K562 (cell line): ENCODE data around the gene PNPLA7. TPM values are rescaled to one million over a fixed set of nuclear protein-coding genes. Genes with fewer than 3 reads are reported as not detected.

Experiments used
- ATAC-seq: fragments of 200-7000 bp; cut with Tn5 transposase; 3 replicates; pipeline ENCODE4 v1.9.1; 2020; ENCODE audit warnings: moderate library complexity
- BruUV-seq: library from RNA; stranded (reverse); fragments of 400-500 nt; replicated peaks from 2 replicates; lab custom pipeline; 2021; lab: Mats Ljungman, UMichigan
- CTCF ChIA-PET: fragments of 300-600 bp; formaldehyde crosslinking; extraction: SDS; loops from one replicate; lab custom pipeline; 2021; ENCODE audit warnings: low intra/inter-chr PET ratio; lab: Yijun Ruan, JAX
- POLR2A ChIA-PET: fragments of 300-600, 350-650 bp; sonication (Branson Sonifier 250); formaldehyde crosslinking; extraction: SDS; loops from one replicate; lab custom pipeline; 2021; ENCODE audit warnings: antibody characterized with exemption, inconsistent platforms; lab: Yijun Ruan, JAX
- DNase-seq, 4 experiments: peaks; one replicate each; pipeline versions ENCODE4 v3.0.0 to v3.0.0-alpha.2; 2011 to 2018; ENCODE audit warnings: low spot score in 3 of 4, mixed read lengths in 3 of 4; ENCODE audit errors: extremely low read depth in 1 of 4
- FAIRE-seq: peaks from 2 replicates; lab custom pipeline; 2011; peaks lifted over from hg19 to GRCh38; lab: Jason Lieb, UNC
- H2AFZ ChIP-seq: 2 replicates; pipeline ENCODE4 v1.6.0; 2011; ENCODE audit warnings: low read depth, low read length, control low read depth, inconsistent platforms
- H3K27ac ChIP-seq: fragments of 200-600 bp; 3 replicates; pipeline ENCODE4 v1.8.0; 2011; ENCODE audit warnings: low read depth, mild to moderate bottlenecking, control low read depth, inconsistent platforms, low read length, moderate library complexity, mixed read lengths; ENCODE audit errors: extremely low read depth
- H3K27me3 ChIP-seq, 2 experiments: fragments of 300-600 bp in 1 of 2; 2 replicates in 1 of 2; 3 replicates in 1 of 2; pipeline versions ENCODE4 v1.6.0 to v1.8.0; 2011; ENCODE audit warnings: inconsistent platforms in 2 of 2, low read length in 2 of 2, mild to moderate bottlenecking in 1 of 2, mixed read lengths in 1 of 2, moderate library complexity in 1 of 2; ENCODE audit not compliant: control insufficient read depth in 2 of 2, insufficient read depth in 2 of 2
- H3K36me3 ChIP-seq: fragments of 300-600 bp; 3 replicates; pipeline ENCODE4 v1.8.0; 2011; ENCODE audit warnings: mild to moderate bottlenecking, low read length, inconsistent platforms; ENCODE audit not compliant: control insufficient read depth, insufficient read depth
- H3K4me1 ChIP-seq, 2 experiments: fragments of 200-600 bp in 1 of 2; replicated peaks in 1 of 2; 2 replicates in 1 of 2; 3 replicates in 1 of 2; pipeline versions ENCODE4 v1.5.1 to v1.8.0; 2011; ENCODE audit warnings: inconsistent platforms in 2 of 2, low read length in 2 of 2, mild to moderate bottlenecking in 1 of 2, mixed read lengths in 1 of 2, moderate library complexity in 1 of 2; ENCODE audit not compliant: control insufficient read depth in 2 of 2, insufficient read depth in 2 of 2
- H3K4me2 ChIP-seq: 2 replicates; pipeline ENCODE4 v1.6.1; 2011; ENCODE audit warnings: low read length, control low read depth, inconsistent platforms, mixed read lengths; ENCODE audit not compliant: insufficient read depth
- H3K4me3 ChIP-seq: fragments of 200-600 bp; sonication (generic), shearing (Covaris generic); 2 replicates; pipeline ENCODE4 v1.5.1; 2016; ENCODE audit warnings: control low read depth, inconsistent platforms
- H3K79me2 ChIP-seq: fragments of 200-600 bp; 3 replicates; pipeline ENCODE4 v1.8.0; 2011; ENCODE audit warnings: low read length, inconsistent platforms; ENCODE audit not compliant: control insufficient read depth, insufficient read depth
- H3K9ac ChIP-seq, 2 experiments: 2 replicates each; pipeline versions ENCODE4 v1.6.0 to v1.6.1; 2011; ENCODE audit warnings: low read depth in 2 of 2, low read length in 2 of 2, control low read depth in 1 of 2, inconsistent platforms in 1 of 2, mild to moderate bottlenecking in 1 of 2, mixed read lengths in 1 of 2; ENCODE audit not compliant: insufficient read depth in 1 of 2
- H3K9me1 ChIP-seq: one replicate; pipeline ENCODE4 v1.6.0; 2011; ENCODE audit warnings: inconsistent platforms, mild to moderate bottlenecking, low read length, moderate library complexity; ENCODE audit not compliant: control insufficient read depth, insufficient read depth
- H3K9me3 ChIP-seq: replicated peaks from 2 replicates; pipeline ENCODE4 v1.5.1; 2011; ENCODE audit warnings: low read depth, low read length, inconsistent platforms; ENCODE audit not compliant: control insufficient read depth, insufficient read depth
- H4K20me1 ChIP-seq: replicated peaks from 2 replicates; pipeline ENCODE4 v1.6.1; 2011; ENCODE audit warnings: low read length, inconsistent platforms, mixed read lengths; ENCODE audit not compliant: control insufficient read depth, insufficient read depth
- MYNN ChIP-seq, 2 experiments: sonication (generic); formaldehyde crosslinking in 1 of 2; IDR thresholded peaks; 2 replicates each; pipeline versions ENCODE4 v1.5.0 to v1.6.1; 2016 to 2020; ENCODE audit warnings: antibody characterized with exemption in 1 of 2, missing genetic modification reagents in 1 of 2
- RUNX1 ChIP-seq: sonication (generic); IDR thresholded peaks from 2 replicates; pipeline ENCODE4 v1.6.1; 2016; ENCODE audit warnings: antibody characterized with exemption, low read depth
- WGBS: fragments of 100-300 bp; shearing (Covaris generic); methylation state at CpG from one replicate; pipeline ENCODE4 v1.1.6; 2016; ENCODE audit warnings: low coverage, mixed read lengths; ENCODE audit not compliant: insufficient coverage; ENCODE audit errors: missing lambda C conversion rate; 5-methylcytosine and 5-hydroxymethylcytosine counted together
- in situ Hi-C: fragments of 300-500 bp; cut with MboI; formaldehyde crosslinking; loops from 4 replicates; pipeline ENCODE4 v1.15.0; 2018; ENCODE audit warnings: inconsistent platforms, mixed read lengths
- intact Hi-C: fragments of 100-400 bp; cut with micrococcal nuclease; formaldehyde crosslinking; loops from 2 replicates; pipeline ENCODE4 v1.14.2; 2022
- polyA plus RNA-seq, 8 experiments: library from polyadenylated mRNA; depleted of rRNA in 4 of 8; stranded (reverse) in 5 of 8; unstranded in 3 of 8; fragments of >200 nt; fragmentation: Nextera tagmentation in 2 of 8; fragmentation: Illumina TruSeq in 1 of 8; extraction: Ambion mirVana in 2 of 8; extraction: Trizol in 1 of 8; gene quantifications; 2 replicates each; pipeline versions ENCODE4 v1.2.1 to v1.2.3, GENCODE V29; 2011 to 2014; ENCODE audit warnings: inconsistent platforms in 1 of 8, missing spikeins in 1 of 8
- total RNA-seq, 7 experiments: library from RNA; depleted of rRNA in 6 of 7; stranded (reverse); fragments of >200 nt in 6 of 7; fragmentation: Illumina TruSeq in 2 of 7; extraction: Trizol in 2 of 7; gene quantifications; 2 replicates each; pipeline versions ENCODE4 v1.2.1 to v1.2.3, GENCODE V29; 2011 to 2021; ENCODE audit warnings: low replicate concordance in 1 of 7
- TF ChIP-seq, protein P1 (sequence below): sonication (generic); formaldehyde crosslinking; IDR thresholded peaks from 2 replicates; pipeline ENCODE4 v1.8.1; 2023; ENCODE audit warnings: mild to moderate bottlenecking, missing genetic modification reagents

Gene PNPLA7
- total and polyA plus RNA-seq, 9 of the 15 experiments (the other 6 are each of a cell fraction or from before 2014, with no cell fraction given): 0.01 to 0.85 (median 0.19) TPM; not detected in 1

DNA sequence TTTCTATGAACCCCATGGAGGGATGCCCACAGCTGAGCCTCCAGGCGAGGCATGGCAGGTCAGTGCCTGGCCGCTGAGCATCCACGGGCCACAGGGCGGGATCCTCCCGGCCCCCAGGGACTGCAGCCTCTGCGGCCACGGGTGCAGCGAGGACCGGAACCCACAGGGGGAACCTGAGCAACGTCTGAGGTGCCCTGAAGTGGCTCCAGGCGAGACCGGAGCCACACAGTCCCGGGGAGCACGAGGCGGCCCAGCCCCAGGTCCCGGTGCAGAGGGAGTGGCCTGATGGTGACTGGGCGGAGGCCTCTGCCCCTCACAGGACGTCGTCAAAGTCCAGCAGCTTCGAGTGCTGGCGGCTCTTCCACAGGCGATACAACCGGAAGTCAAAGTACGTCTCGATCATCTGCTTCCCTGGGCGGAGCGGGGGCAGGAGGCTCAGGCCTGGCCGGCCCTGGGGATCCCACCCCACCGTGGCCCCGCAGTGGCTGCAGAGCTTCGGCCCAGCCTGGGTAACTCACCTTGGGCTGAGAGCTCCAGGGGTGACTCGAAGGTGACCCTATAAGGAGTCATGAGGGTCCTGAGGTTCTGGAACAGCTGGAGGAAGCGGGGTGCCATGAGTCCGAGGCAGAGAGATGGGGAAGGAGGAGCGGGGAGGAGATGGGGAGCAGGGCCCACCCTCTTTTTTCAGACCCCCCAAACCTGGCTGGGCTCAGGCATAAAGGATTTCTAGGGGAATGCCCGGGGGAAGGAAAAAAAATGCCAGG lies 100.9 kb downstream of the PNPLA7 start:
- no peak overlapping the region for H3K4me2 ChIP-seq
- in situ Hi-C loops: loop anchor here (5.0 kb wide), 1 partner anchor 162 kb away; no protein-coding TSS in a partner anchor
- TF ChIP-seq RUNX1: no peak
- TF ChIP-seq, protein P1, sequence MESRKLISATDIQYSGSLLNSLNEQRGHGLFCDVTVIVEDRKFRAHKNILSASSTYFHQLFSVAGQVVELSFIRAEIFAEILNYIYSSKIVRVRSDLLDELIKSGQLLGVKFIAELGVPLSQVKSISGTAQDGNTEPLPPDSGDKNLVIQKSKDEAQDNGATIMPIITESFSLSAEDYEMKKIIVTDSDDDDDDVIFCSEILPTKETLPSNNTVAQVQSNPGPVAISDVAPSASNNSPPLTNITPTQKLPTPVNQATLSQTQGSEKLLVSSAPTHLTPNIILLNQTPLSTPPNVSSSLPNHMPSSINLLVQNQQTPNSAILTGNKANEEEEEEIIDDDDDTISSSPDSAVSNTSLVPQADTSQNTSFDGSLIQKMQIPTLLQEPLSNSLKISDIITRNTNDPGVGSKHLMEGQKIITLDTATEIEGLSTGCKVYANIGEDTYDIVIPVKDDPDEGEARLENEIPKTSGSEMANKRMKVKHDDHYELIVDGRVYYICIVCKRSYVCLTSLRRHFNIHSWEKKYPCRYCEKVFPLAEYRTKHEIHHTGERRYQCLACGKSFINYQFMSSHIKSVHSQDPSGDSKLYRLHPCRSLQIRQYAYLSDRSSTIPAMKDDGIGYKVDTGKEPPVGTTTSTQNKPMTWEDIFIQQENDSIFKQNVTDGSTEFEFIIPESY (CRISPR knock-in tag): peak; percentile 16; the same call in 1 of the 2 replicates
- no peak for TF ChIP-seq MYNN (IDR thresholded peaks at IDR 0.05)
- no peak for TF ChIP-seq MYNN (CRISPR knock-in tag; IDR thresholded peaks at IDR 0.05)
- peaks cover 9 to 75% of the 10 kb centered on the region in 2 experiments for H3K4me1 ChIP-seq
- no peaks in the 10 kb centered on the region for H3K9me1 ChIP-seq
- no peaks in the 10 kb centered on the region for H3K79me2 ChIP-seq
- intact Hi-C loops: loop anchor here (5.0 to 10.0 kb wide), 2 partner anchors 86 to 147 kb away; partner anchors contain the start of gene NRARP
- DNase-seq (no peak), FAIRE-seq (no peak), ATAC-seq (no peak)
- H3K27ac ChIP-seq: no peak overlapping the region
- peaks cover 36% of the 10 kb centered on the region for H3K36me3 ChIP-seq
- no peaks in the 10 kb centered on the region for H3K9me3 ChIP-seq
- ChIA-PET CTCF (no interaction called here), POLR2A (no interaction called here)
- no peak overlapping the region for H3K4me3 ChIP-seq
- H4K20me1 ChIP-seq: no peaks in the 10 kb centered on the region
- H3K9ac ChIP-seq: peak overlapping the region in 1 of 2 experiments; percentile 41; a peak in 1 of 4 replicates
- WGBS: 87% methylated on average over 29 of the region's 36 CpGs
- TSS peak; percentile 74 for BruUV-seq
- no peak overlapping the region for H2AFZ ChIP-seq
- no peaks in the 10 kb centered on the region for H3K27me3 ChIP-seq
